GM12892 (cell line): ENCODE measurements around the gene SHANK1.

Experiments used
- POLR2A ChIP-seq: IDR thresholded peaks from 2 replicates; pipeline ENCODE4 v1.6.1; 2011; ENCODE audit warnings: low read depth, low read length, control low read depth
- TAF1 ChIP-seq: IDR thresholded peaks from 2 replicates; pipeline ENCODE4 v1.6.1; 2011; ENCODE audit warnings: low read depth, mild to moderate bottlenecking, control low read depth, low read length, borderline replicate concordance

GRCh38 chr19:50688766-50689165 is 30.8 kb downstream of the SHANK1 start:
- TF ChIP-seq POLR2A (no peak), TAF1 (no peak)
